ENCODE data around the gene CHMP6.

Gene CHMP6

DNA sequence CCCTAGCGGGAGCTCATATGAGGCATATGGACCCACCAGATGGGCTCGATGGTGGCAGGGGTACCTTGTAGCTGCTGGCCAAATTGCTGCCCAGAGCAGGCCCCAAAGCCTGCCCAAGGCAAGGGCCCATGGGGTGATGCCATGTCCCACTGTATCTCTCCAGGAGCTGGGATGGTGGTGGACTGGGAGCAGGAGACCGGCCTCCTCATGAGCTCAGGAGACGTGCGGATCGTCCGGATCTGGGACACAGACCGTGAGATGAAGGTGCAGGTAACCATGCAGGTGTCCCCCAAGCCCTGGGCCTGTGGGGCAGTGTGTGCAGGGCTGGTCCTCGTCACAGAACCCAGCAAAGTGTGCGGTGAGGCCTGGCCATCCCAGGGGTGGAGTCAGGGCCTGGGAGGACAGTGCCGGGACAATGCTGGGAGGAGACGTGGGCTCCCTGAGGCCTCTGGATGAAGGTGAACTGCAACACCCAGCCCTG, 34.1 kb upstream of the CHMP6 start:
- no peak for DNase-seq (ENCODE audit: low read depth)
- TF ChIP-seq, protein P1, sequence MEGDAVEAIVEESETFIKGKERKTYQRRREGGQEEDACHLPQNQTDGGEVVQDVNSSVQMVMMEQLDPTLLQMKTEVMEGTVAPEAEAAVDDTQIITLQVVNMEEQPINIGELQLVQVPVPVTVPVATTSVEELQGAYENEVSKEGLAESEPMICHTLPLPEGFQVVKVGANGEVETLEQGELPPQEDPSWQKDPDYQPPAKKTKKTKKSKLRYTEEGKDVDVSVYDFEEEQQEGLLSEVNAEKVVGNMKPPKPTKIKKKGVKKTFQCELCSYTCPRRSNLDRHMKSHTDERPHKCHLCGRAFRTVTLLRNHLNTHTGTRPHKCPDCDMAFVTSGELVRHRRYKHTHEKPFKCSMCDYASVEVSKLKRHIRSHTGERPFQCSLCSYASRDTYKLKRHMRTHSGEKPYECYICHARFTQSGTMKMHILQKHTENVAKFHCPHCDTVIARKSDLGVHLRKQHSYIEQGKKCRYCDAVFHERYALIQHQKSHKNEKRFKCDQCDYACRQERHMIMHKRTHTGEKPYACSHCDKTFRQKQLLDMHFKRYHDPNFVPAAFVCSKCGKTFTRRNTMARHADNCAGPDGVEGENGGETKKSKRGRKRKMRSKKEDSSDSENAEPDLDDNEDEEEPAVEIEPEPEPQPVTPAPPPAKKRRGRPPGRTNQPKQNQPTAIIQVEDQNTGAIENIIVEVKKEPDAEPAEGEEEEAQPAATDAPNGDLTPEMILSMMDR (IDR thresholded peaks at IDR 0.05; ENCODE audit: low read depth, low read length, missing control alignments): no peak
- H3K4me3 ChIP-seq (ENCODE audit: low read depth, low read length): no peak overlapping the region

DNA sequence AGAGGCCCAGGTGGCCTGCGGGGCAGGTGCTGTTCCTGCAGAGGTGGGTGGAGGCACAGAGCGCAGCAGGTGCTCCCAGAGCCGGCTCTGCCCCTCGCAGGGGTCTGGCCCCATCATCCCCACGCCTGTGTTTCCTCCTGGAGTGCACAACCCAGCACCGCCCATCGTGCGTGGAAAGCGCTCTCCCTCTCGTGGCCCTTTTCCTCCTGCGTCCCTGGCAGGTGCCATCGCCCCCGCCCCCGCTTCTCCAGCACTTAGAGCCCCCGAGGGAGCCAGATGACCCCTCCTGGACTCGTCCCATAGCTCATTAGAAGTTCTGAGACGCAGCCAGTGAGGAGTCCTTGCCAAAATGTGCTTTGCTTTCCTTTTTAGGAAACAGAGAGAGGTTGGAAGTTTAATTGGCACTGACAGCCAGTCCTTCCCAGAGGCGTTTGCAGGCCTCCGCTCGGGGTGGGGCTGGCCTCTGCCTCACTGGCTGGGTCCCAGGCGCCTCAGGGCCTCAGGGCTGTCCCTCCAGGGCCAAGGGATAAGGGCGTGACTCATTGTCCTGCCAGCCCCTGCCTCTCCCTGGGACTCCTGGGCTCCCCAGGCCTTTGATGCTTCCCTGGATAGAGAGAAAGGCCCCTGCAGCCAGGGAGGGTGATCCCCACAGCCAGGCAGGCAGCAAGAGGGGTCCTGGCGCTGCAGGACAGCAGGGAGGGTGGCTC, 32.2 kb upstream of the CHMP6 start:
- no peak overlapping the region for H3K4me3 ChIP-seq (ENCODE audit: low read depth, low read length)
- no peak for DNase-seq (ENCODE audit: low read depth)
- TF ChIP-seq, protein P1 (IDR thresholded peaks at IDR 0.05; ENCODE audit: low read depth, low read length, missing control alignments): no peak

DNA sequence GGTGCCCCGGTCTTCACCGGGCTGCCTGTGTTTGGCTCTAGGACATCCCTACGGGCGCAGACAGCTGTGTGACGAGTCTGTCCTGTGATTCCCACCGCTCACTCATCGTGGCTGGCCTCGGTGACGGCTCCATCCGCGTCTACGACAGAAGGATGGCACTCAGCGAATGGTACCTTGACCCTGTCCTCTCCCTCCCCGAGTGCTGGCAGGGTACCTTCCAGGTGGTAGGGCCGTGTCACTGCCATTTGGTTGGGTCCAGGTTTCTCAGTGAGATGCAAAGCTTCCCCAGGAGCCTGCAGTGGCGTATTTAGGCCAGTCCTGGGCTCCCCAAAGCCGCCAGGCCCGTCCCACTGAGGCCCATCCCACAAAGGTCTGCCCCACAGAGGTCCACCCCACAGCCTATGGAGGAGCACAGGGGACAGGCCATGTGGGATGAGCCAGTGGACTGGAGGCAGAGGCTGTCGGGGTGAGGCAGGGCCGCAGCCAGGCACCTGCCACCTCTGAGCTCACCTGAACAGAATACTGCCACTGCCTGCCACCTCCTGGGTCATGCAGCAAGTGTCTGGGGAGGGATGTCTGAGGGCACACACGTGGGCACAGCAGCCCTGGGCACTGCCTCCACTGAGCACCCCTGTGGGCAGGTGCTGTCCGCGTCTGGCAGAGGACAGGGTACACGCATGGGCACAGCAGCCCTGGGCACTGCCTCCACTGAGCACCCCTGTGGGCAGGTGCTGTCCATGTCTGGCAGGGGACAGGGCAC, 31.4 kb upstream of the CHMP6 start:
- no peak for DNase-seq (ENCODE audit: low read depth)
- H3K4me3 ChIP-seq (ENCODE audit: low read depth, low read length): no peak overlapping the region
- TF ChIP-seq, protein P1 (IDR thresholded peaks at IDR 0.05; ENCODE audit: low read depth, low read length, missing control alignments): no peak

DNA sequence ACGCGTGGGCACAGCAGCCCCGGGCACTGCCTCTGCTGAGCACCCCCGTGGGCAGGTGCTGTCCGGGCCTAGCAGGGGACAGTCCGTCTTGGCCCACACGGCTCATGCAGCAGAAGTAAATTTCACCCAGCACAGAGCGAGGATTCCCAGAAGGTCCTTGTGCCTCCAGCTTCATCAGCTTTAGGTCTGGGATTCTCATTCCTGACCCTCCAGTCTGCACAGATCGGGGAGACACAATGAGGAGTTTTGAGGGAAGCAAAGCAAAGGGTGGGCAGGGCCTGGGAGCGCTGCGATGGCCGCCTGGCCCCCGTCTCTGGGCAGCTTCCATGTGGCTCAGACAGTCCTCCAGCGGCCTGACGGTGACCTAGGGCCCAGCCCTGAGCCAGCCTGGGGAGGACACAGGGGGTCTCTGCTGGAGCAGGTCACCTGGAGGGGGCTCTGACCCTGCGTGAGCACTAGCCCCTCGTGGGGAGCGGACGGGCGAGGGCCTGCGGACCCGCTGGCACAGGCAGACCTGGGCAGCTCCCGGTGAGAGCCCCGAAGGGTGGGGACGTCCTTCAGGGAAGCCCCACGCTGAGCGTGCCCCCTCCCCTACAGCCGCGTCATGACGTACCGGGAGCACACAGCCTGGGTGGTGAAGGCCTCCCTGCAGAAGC, 30.7 kb upstream of the CHMP6 start:
- no peak for DNase-seq (ENCODE audit: low read depth)
- TF ChIP-seq, protein P1 (IDR thresholded peaks at IDR 0.05; ENCODE audit: low read depth, low read length, missing control alignments): no peak
- H3K4me3 ChIP-seq (ENCODE audit: low read depth, low read length): no peak overlapping the region

DNA sequence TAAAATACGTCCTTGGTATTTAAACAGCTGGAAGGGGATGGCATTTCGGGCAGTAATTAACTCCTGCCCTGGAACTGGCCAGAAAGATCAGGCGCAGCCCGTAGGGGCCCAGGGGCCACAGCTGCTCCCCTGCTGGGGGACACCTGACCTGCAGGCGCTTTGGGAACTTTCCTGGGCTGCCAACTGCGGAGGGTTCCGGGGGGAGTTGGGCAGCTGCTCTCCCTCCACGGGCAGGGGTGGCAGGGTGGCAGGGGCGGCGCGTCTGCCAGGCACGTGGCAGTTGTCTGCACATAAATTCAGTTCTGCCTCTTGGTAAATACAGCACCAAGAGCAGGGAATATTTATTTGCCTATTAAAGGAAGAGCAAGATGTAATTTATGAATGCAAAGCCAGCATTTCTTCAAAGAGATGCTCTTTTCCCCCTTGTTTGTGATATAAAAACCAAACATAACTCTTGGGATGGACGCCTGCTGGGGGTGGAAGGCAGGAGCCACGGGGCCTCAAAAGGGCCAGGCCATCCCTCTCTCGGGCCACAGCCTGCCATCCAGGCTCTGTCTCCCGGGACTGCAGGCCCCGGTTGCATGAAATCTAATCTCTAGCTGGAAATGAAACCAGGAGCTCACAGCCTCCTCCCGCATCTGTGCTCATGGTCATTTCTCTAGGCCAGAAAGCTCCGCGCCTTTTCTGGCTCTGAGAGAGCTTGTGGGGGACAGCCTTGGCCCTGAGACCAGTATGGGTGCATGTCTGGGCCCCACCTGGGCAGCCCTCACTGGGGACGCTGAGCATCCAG, 29.9 kb upstream of the CHMP6 start:
- DNase-seq (ENCODE audit: low read depth): no peak
- TF ChIP-seq, protein P1 (IDR thresholded peaks at IDR 0.05; ENCODE audit: low read depth, low read length, missing control alignments): no peak
- no peak overlapping the region for H3K4me3 ChIP-seq (ENCODE audit: low read depth, low read length)

All from GM12864 (cell line).